NCI-H146 treated with DMSO at 0.1 percent for 48 hours (cell line): ENCODE data around the gene ANGPT4.
"Not testable (repeated sequence)": the region's sequence is repeated elsewhere in the genome, so short reads cannot be mapped to it uniquely, and the experiment has no call there.

ENCODE experiments used
- DNase-seq: peaks from one replicate; lab custom pipeline; 2025; ENCODE audit not compliant: unreplicated experiment; lab: John Stamatoyannopoulos, UW

The ANGPT4 gene

DNA sequence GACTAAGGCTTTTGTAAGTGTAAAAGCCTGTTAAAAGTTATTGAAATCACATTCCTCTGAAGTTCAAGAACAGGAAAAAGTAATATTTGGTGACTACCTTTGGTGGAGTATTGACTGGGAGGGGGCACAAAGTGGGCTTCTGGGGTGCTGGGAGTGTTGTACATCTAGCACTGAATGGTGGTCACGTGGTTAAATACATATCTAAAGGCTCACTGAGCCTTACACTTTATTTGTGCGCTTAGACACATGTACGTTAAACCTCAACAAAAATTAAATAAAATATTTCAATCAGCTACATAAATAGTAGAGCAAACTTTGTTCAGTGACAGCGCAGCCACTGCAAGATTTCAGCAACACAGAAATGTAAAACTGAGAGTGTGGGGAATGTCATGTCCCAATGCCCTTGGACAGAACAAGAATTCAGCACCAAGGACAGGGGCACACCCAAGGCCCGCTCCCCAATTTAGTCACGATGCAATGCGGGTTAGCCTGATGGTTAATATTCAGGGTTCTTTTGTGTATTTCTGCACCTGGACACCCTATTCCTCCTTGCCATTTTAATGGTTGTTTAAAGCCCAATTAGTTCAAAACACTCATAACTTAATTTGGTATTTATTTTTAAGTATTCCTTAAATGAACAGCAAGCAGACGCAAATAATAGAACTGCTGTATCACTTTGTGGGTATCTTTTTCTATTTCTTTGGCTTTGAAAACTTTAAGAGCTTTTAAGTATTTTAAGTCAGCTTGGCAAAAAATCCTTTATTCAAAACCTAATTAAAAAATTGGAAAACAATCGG lies 37.4 kb downstream of the ANGPT4 start:
- no peak for DNase-seq

DNA sequence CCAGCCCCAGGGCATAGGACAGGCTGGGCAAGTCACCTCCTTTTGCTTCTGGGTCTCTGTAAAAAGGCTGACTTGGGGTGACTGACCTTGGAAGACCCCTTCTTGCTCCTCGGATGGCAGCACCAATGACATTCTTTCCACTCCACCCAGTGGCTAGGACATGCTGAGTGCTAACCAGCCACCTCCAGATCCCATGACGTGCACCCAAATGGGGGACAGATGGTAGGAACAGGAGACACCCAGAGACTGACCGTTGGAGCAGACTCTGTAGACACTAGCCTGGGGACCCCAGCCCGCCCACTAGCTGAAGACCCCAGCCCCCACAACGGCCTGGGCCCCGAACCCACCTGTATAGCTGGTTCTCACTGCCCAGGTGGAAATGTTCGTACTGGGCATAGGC lies 38.3 kb downstream of the ANGPT4 start:
- DNase-seq: no peak

DNA sequence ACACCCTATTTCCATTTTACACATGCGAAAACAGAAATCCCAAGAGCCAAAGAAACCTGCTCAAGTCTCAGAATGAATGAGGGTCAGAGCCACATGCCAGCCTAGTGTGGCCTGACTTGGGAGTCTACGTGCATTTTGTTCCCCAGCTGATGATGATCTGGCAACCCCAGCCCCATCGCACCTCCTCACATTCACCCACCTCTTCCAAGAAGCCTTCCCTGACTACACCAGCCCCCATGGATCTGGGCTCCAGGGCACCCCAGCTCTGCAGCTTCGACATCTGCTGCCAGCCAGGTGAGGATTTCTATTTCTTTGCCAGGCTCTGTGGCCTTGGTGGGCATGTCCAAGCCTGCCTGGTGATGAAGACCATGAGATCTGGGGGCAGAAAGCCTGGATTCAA lies 41.0 kb downstream of the ANGPT4 start:
- DNase-seq: no peak

DNA sequence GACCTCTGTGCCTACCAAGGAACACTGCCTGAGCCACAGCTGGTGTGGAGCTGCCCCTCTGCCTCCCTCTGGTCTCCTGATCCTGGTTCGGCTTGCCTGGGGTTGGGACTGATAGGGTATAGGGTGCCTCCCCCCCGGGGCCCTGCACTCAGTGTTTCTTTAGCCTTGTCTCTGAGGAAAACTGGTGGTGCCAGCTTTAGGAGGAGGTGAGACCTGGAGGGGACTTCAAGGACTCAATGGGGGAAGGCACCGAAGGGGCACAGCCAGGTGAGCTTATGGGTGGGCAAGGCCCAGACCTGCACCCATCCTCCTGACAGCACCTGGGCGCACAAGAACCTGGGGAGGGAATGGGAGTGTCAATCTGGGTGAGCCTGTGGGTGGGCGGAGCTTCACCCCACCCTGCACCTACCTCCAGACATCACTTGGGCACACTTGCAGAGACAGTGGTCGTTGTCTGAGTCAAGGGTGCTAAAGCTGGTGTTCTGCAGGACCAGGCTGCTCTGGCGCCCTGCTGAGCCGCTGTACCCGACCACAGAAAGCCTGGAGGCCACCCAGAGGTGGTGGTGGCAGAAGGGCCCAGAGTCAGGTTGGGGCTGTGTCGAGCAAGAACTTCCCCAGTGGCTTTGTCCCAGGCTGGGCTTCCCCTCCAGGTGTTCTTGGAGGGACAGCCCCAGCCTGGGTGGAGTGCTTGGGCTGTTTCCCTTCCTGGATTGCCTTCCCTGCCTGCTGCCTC lies 42.1 kb downstream of the ANGPT4 start:
- no peak for DNase-seq

DNA sequence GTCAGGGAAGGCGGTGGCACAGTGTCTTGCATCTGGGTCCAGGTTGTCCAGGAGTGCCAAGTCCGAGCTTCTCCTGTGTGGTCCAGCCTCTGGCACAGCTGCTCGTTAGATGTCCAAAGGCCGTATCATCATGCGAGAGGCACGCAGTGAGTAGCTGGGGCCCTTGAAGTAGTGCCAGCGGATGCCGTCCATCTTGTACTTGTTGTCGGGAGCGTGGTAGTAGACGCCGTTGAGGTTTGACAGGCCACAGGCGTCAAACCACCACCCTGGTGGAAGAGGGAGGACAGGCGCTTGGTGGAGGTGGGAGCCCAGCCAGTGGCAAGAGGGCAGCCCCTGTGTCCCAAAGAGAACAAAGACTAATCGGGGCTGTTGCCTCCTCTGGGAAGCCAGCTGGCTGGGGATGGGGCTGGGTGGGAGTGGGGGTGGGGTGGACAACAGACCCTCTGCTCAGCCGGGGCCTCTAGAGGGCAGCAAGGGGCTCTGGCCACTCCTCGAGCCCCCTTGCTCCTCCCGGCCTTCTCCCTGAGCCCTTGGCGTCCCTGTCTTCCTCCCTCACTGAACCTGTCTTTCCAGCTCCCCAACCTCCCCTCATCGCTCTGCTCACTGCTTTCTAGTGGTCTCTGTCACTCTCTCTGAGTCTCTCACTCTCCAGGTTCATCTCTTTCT lies 43.1 kb downstream of the ANGPT4 start:
- DNase-seq: no peak

DNA sequence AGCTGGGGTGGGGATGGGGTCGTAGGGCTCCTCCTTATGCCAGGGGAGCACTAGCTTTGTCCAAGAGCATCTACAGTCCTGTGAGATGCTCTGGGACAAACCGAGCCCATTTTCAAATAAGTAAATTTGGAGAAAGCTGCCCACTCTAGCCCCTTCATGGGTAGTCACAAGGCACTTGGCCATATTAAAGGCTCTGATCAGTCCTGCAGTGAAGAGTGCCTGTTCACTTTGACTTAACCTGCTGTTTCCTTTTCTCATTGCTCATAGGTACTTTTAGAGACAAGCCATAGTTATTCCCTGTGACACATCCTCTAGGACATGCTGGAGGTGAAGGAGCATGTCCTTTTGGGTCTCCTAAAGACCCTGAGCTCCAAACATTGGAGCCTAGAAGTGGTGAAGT lies 44.2 kb downstream of the ANGPT4 start:
- no peak for DNase-seq

DNA sequence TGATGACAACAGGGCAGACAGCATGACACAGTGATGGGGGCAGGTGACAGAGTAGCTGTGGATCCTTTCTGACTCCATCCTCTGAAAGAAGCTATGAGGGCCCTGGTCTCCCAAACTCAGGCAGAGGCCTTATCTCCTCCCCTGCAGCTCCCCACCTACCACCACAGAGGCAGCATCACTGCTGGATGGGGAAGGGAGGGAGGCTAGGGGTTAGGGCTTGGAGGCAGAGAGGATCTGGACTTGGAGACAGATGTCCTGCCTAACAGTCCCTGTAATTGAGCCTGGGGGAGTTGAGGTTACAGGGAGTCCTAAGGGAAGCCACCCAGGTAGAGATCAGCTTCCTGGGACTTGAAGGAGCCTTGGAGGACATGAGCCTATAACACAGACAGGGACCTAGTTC lies 44.7 kb downstream of the ANGPT4 start:
- DNase-seq: no peak

DNA sequence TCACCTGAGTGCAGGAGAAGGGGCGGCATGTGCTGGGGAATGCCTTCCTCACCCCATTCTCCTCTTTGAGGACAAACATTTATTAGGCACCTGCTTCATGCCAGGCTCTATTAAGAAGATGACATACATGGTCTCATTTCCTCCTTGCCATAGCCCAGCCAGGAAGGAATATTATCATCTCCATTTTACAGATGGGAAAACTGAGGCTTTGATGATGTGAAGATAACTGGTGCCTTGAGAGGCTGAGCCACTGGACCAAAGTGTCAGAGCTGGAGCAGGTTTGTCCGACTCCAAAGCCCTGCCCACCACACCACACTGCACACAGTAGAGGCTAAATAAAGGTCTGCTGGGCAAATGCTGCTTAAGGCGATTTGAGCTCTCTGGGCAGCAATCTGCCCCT lies 45.4 kb downstream of the ANGPT4 start:
- DNase-seq: no peak

DNA sequence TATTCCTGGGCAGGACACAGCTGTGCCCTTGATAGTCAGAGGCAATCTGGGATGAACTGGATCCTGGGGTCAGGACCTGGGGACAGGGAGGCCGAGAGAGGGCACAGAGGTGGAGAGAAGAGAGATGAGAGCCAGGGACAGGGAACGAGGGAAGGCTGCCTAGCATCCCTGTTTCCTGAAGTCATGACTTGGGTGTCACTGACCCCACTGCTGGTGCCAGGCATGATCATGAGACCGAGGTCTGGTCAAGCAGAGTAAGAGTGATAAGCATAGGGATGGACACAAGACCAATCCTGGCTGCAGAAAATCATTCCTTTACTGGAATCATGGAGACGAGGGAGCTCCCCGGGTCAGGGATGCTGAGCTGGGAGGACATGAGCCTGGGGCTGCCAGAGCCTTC lies 46.5 kb downstream of the ANGPT4 start:
- no peak for DNase-seq

DNA sequence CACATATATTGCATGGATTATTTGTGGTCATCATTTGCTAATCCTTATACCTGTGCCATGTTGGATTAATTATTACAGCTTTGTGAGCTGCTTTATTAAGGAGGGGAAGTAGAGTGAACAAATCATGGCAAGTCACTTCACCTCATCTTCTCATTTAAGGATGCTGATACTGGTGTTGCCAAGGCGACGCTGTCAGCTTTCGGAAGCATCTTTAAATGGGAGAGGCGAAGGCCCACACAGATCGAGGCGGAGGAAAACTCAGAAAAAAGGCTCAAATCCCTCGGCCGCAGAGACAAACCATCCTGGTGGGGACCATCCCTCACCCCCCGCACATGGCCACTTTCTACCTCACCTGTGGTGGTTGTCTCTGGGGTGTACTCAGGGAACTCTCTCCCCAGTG lies 47.9 kb downstream of the ANGPT4 start:
- no peak for DNase-seq

DNA sequence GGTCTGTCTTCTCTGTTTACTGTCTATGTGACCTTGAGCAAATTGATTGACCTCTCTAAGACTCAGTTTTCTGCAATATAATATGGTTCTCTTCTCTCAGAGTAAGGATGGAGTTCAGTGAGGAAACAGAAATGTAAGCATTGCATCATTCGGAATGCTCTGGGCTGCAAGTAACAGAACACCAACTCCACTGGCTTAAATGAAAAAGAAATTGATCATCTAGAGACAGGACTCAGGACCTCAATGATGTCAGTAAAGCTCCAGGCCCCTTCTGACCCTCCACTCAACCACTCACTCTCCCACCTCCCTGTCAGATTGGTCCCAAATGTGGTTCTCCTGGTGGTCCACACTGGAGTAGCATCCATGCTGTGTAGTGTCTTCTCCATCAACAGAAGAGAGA lies 50.7 kb downstream of the ANGPT4 start:
- no peak for DNase-seq

DNA sequence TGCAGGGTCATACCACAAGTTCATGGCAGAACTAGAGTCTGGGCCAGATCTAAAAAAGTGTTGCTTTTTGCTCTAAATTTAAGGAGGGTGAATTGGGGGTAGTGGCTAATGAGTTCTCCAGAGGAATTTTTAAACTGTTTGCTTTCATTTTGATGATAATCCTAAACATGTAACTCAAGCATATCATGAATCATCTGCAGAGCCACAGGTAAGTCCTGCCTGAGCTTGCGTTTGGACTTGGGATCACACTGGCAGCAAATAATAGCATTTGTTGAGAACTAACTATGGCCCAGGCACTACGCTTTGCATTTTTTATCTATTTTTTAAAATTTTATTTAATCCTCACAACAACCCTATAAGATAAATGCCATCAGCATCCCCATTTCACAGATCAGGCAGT lies 55.2 kb downstream of the ANGPT4 start:
- DNase-seq: no peak

DNA sequence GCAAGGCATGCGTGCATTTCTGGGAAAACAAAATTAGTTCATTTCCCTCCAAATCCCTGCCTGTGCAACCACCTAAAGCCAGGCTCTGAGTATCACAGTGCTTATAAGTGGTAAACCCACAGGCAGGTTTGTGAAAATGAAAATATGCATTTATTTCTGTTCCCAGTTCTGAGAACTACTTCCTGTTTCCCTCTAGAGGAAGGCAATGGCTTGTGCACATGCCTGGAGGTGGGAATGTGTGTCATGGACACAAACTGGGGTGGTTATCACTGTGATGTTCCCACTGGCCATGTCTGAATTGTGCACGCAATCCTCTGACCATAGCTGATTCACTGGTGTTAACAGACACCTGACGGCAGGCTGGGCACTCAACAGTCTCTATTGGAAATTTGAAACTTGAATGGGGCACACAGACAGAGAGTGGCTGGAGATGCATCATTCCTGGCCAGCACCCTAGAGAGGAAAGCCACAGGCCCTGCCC lies 56.3 kb downstream of the ANGPT4 start:
- no peak for DNase-seq

DNA sequence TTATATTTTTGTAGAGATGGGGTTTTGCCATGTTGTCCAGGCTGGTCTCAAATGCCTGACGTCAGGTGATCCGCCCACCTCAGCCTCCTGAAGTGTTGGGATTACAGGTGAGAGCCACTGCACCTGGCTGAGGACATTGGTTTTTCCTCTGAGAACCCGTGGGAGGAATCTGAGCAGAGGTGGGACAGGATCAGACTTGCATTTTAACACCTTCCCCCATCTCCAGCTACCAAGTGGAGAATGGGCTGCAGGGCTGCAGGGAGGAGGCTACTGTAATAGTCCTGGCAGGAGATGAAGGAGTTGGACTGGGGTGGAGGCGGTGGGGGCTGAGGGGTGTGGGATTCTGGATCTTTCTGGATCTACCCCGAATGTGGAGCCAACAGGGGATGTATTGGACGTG lies 58.1 kb downstream of the ANGPT4 start:
- DNase-seq: no peak

DNA sequence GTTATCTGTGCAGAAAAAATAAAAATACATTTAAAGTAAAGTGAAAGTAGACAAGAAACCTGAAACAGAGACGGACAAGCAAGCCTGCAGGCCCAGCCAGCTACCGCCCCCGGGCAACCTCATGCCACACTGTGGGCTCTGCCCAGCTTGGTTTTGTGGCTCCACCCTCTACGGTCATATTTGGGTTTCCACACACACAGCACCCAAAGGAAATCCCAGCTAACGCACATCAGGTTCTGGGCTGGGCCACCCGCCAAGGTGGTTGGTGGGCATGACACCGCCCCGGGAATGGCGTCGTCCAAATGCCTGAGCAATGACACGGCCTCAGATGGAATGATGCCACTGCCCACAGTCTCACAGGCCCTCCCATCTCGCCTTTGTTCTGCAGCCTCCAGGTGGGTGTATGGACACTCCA lies 59.8 kb downstream of the ANGPT4 start:
- DNase-seq: no peak

DNA sequence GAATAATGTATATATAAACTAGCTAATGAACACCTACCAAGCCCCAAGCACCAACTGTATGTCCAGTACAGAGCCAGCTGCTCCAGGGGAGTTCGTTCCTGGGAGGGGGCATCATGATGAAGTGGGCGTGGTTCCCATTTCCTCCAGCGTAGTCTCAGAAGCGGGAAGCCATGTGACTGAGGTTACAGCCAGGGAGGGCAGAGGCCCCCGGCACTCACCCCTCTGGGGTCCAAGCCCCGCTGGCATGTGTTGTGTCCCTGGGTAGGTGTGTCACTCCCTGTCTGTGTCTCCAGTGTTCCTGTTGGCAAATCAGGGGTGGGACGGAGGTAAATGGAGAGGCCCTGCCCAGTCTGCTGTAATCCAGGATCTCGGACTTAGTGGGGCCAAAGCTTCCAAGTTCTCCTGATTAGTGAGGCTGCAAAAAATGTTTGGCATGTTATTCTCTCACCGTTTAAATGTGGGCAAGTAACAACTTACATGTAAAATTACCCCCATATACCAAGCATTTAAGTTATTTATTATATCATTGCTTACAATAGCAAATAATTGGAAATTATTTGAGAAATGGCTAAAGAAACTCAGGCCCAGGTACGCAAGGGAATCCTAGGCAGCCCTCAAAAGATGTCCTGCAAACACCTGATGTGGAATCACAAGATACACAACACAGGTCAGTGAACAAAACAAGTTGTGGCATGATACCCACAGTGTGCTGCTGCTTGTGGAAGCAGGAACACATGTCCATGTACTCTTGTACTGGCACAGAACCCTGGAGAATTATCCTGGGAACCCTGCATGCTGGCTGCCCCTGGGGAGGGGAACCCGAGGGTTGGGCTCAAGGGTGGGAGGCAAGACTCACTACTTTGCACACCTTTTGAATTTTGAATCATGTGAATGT lies 60.4 kb downstream of the ANGPT4 start:
- DNase-seq: no peak

DNA sequence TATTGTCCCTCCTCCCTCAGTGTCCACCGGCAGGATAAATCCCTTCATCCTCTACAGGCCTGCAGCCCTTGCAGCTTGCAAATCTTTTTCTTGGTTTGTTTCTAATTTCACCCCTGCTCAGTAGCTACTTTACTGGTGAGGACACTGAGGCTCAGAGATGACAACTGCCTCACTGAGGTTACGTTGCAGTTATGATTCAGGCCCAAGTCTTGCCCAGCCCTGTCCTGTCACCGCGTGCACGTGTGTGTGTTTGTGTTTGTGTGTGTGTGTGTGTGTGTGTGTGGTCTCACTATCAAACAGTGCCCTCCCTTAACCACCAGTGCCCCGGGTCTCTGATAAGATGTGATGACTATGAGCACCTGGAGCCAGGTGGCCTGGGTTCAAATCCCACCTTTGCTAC lies 61.5 kb downstream of the ANGPT4 start:
- no peak for DNase-seq

DNA sequence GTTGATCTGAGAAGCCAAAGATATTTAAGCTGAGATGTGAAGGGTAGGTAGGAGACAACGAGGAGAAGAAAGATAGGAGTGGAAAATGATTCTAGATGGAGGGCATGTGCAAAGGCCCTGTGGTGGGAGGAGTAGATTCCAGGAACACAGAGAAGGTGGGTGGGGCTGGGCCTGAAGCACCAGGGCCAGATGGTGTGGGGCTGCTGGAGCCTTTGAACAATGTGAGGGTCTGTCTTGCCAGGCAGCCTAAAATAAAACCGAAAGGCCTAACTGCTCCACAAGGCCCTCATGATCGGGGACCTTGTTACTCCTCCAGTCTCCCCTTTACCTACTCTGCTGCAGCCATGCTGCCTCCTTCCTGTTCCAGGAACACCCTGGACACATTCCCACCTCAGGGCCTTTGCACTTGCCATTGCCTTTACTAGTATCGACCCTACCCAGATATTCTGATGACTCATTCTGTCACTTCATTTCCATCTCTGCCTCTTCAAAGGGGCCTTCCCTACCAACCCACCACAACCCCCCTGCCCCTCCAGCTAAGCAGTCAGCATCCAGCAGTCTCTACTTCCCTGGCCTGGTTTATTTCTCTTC lies 62.6 kb downstream of the ANGPT4 start:
- no peak for DNase-seq

DNA sequence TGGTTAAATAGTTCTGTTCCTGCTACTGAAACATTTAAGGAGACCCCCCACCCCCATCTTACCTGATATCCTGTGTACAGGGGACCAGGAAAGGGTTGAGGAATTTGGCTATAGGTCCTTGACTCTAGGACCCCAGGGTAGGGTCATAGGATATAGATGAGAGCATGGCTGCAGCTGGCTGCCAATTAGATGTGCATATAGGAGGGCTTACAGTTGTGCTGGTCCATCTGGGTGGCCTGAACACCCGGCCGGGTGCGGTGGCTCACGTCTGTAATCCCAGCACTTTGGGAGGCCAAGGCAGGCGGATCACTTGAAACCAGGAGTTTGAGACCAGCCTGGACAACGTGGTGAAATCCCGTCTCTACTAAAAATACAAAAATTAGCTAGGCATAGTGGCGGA lies 67.4 kb downstream of the ANGPT4 start:
- not testable (repeated sequence) for DNase-seq

DNA sequence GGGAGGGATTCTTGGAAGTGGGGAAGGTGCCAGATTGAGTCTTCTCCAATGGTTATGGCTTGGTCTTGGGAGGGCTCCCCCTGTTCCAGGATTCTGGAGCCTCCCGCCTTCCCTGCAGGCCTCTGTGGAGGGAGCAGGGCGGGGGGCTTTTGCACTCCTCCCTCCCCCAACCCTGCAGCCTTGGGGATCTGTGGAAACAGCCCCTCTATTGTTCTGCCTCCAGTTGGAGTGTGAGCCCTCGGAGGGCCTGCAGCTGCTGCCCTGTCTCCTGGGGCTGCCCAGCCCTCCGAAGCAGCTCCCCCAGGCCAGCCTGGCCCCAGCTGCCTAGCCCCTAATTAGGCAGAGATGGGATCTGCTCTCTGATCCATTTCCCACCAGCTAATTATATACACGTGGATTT lies 67.9 kb downstream of the ANGPT4 start:
- DNase-seq: no peak

DNA sequence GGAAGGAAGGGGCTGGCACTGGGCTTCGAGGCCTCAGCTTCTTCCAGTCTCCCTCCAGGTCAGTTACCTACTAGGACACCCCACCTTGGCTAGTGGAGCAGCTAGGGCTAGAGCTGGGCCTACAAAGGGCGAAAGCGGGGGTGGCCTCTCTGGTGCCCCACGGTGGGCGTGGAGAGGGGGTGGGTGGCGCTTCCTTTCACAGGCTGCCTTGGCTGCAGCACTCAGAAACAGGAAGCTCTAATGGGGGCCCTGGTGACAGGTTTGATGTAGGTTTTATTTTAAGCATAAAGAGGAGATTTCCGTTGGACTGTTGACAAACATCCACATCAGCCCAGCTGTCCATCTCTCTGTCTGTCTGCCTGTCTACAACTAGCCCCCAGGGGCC lies 69.2 kb downstream of the ANGPT4 start:
- no peak for DNase-seq
